Measurements from ENCODE around the gene RNF207. TPM values are rescaled to one million over a fixed set of nuclear protein-coding genes. Genes with fewer than 3 reads are reported as not detected.

RNF207 gene
- total and polyA plus RNA-seq, 3 experiments from 2014 or later: 0.22 to 12.8 (median 10.8) TPM

- H3K36me3 ChIP-seq (ENCODE audit: insufficient read depth, low read length): no peaks in the 10 kb centered on the region
- H3K4me3 Mint-ChIP-seq: peak overlapping the region; percentile 20 to 59 (median 44)
- peak overlapping the region; percentile 51 for H3K27ac ChIP-seq (ENCODE audit: low read depth, low read length)
- H3K36me3 Mint-ChIP-seq: no peaks in the 10 kb centered on the region
- H3K27me3 ChIP-seq (ENCODE audit: insufficient read depth, low read length, poor library complexity, severe bottlenecking): peaks cover 12% of the 10 kb centered on the region
- H3K27ac Mint-ChIP-seq: peak overlapping the region in 1 of 8 donors; percentile 68
- peaks cover 12% of the 10 kb centered on the region for H3K4me1 ChIP-seq (ENCODE audit: insufficient read depth, low read length)
- H3K9me3 ChIP-seq (ENCODE audit: low read length): no peaks in the 10 kb centered on the region
- ChIA-PET CTCF (interaction anchor here (1.0 to 1.1 kb wide), 2 partner anchors 9 to 36 kb away, joined by 3 read pairs; no protein-coding TSS in a partner anchor), POLR2A (no interaction called here)
- H3K27me3 Mint-ChIP-seq: peaks cover 4 to 12% of the 10 kb centered on the region in 2 donors
- H3K9me3 Mint-ChIP-seq: no peaks in the 10 kb centered on the region
- H3K4me1 Mint-ChIP-seq: peaks cover 0 to 17% (median 4%) of the 10 kb centered on the region in 3 donors
- no peak for DNase-seq
- H3K4me3 ChIP-seq (ENCODE audit: low read length): no peak overlapping the region
Measured at GRCh38 chr1:6208723-6209660, 3.1 kb downstream of the RNF207 start.

GRCh38 chr1:6209661-6210580 is 4.0 kb downstream of the RNF207 start:
- Mint-ChIP-seq H3K9me3 (no peaks in the 10 kb centered on the region), H3K4me3 (peak overlapping the region in 5 of 7 donors; percentile 38 to 59 (median 52)), H3K27ac (peak overlapping the region in 1 of 8 donors; percentile 68), H3K36me3 (no peaks in the 10 kb centered on the region), H3K27me3 (peaks cover 4 to 12% of the 10 kb centered on the region in 2 donors), H3K4me1 (peaks cover 0 to 14% (median 2%) of the 10 kb centered on the region in 3 donors)
- no peak for DNase-seq
- ChIA-PET POLR2A (no interaction called here), CTCF (interaction anchor here (1.1 kb wide), 1 partner anchor 35 kb away, joined by 3 read pairs; no protein-coding TSS in a partner anchor)
- H3K4me3 ChIP-seq (ENCODE audit: low read length): no peak overlapping the region
- no peaks in the 10 kb centered on the region for H3K9me3 ChIP-seq (ENCODE audit: low read length)
- H3K27me3 ChIP-seq (ENCODE audit: insufficient read depth, low read length, poor library complexity, severe bottlenecking): peaks cover 10% of the 10 kb centered on the region
- no peaks in the 10 kb centered on the region for H3K36me3 ChIP-seq (ENCODE audit: insufficient read depth, low read length)
- peaks cover 9% of the 10 kb centered on the region for H3K4me1 ChIP-seq (ENCODE audit: insufficient read depth, low read length)
- H3K27ac ChIP-seq (ENCODE audit: low read depth, low read length): peak overlapping the region; percentile 51

GRCh38 chr1:6210591-6211355 is 4.9 kb downstream of the RNF207 start:
- Mint-ChIP-seq H3K9me3 (peaks cover 0 to 2% (median 0%) of the 10 kb centered on the region in 5 donors), H3K27me3 (peaks cover 4 to 16% of the 10 kb centered on the region in 2 donors), H3K27ac (no peak overlapping the region), H3K4me3 (no peak overlapping the region), H3K36me3 (no peaks in the 10 kb centered on the region), H3K4me1 (peaks cover 0 to 10% (median 2%) of the 10 kb centered on the region in 3 donors)
- no peaks in the 10 kb centered on the region for H3K36me3 ChIP-seq (ENCODE audit: insufficient read depth, low read length)
- POLR2A ChIA-PET: no interaction called here
- CTCF ChIA-PET: no interaction called here
- H3K27ac ChIP-seq (ENCODE audit: low read depth, low read length): no peak overlapping the region
- no peak overlapping the region for H3K4me3 ChIP-seq (ENCODE audit: low read length)
- peaks cover 4% of the 10 kb centered on the region for H3K4me1 ChIP-seq (ENCODE audit: insufficient read depth, low read length)
- DNase-seq: no peak
- H3K27me3 ChIP-seq (ENCODE audit: insufficient read depth, low read length, poor library complexity, severe bottlenecking): peaks cover 8% of the 10 kb centered on the region
- no peaks in the 10 kb centered on the region for H3K9me3 ChIP-seq (ENCODE audit: low read length)

GRCh38 chr1:6211731-6212130 is 5.8 kb downstream of the RNF207 start:
- Histone ChIP-seq H3K27me3 (ENCODE audit: insufficient read depth, low read length, poor library complexity, severe bottlenecking) (peaks cover 4% of the 10 kb centered on the region), H3K36me3 (ENCODE audit: insufficient read depth, low read length) (no peaks in the 10 kb centered on the region), H3K4me3 (ENCODE audit: low read length) (no peak overlapping the region), H3K27ac (ENCODE audit: low read depth, low read length) (no peak overlapping the region), H3K4me1 (ENCODE audit: insufficient read depth, low read length) (peaks cover 4% of the 10 kb centered on the region), H3K9me3 (ENCODE audit: low read length) (no peaks in the 10 kb centered on the region)
- no peak overlapping the region for H3K4me3 Mint-ChIP-seq
- no peak overlapping the region for H3K27ac Mint-ChIP-seq
- peaks cover 0 to 2% (median 0%) of the 10 kb centered on the region in 5 donors for H3K9me3 Mint-ChIP-seq
- H3K27me3 Mint-ChIP-seq: peaks cover 2 to 14% of the 10 kb centered on the region in 2 donors
- peaks cover 0 to 7% (median 2%) of the 10 kb centered on the region in 3 donors for H3K4me1 Mint-ChIP-seq
- POLR2A ChIA-PET: no interaction called here
- no peak for DNase-seq
- H3K36me3 Mint-ChIP-seq: no peaks in the 10 kb centered on the region
- CTCF ChIA-PET: no interaction called here

GRCh38 chr1:6212193-6212959 is 6.5 kb downstream of the RNF207 start:
- ChIA-PET CTCF (no interaction called here), POLR2A (no interaction called here)
- Mint-ChIP-seq H3K27me3 (peaks cover 0 to 11% of the 10 kb centered on the region in 2 donors), H3K36me3 (no peaks in the 10 kb centered on the region), H3K9me3 (peaks cover 0 to 2% (median 0%) of the 10 kb centered on the region in 5 donors), H3K27ac (no peak overlapping the region), H3K4me3 (no peak overlapping the region), H3K4me1 (peaks cover 0 to 4% (median 0%) of the 10 kb centered on the region in 3 donors)
- no peak for DNase-seq
- Histone ChIP-seq H3K27me3 (ENCODE audit: insufficient read depth, low read length, poor library complexity, severe bottlenecking) (no peaks in the 10 kb centered on the region), H3K9me3 (ENCODE audit: low read length) (no peaks in the 10 kb centered on the region), H3K27ac (ENCODE audit: low read depth, low read length) (no peak overlapping the region), H3K4me1 (ENCODE audit: insufficient read depth, low read length) (peaks cover 4% of the 10 kb centered on the region), H3K4me3 (ENCODE audit: low read length) (no peak overlapping the region), H3K36me3 (ENCODE audit: insufficient read depth, low read length) (no peaks in the 10 kb centered on the region)

GRCh38 chr1:6218375-6219164 is 12.7 kb downstream of the RNF207 start:
- no peak overlapping the region for H3K4me3 Mint-ChIP-seq
- Histone ChIP-seq H3K9me3 (ENCODE audit: low read length) (no peaks in the 10 kb centered on the region), H3K27me3 (ENCODE audit: insufficient read depth, low read length, poor library complexity, severe bottlenecking) (no peaks in the 10 kb centered on the region), H3K4me1 (ENCODE audit: insufficient read depth, low read length) (no peaks in the 10 kb centered on the region), H3K4me3 (ENCODE audit: low read length) (no peak overlapping the region), H3K27ac (ENCODE audit: low read depth, low read length) (no peak overlapping the region), H3K36me3 (ENCODE audit: insufficient read depth, low read length) (no peaks in the 10 kb centered on the region)
- H3K27ac Mint-ChIP-seq: no peak overlapping the region
- H3K9me3 Mint-ChIP-seq: peaks cover 0 to 2% (median 0%) of the 10 kb centered on the region in 5 donors
- H3K4me1 Mint-ChIP-seq: no peaks in the 10 kb centered on the region
- no peak for DNase-seq
- POLR2A ChIA-PET: no interaction called here
- peaks cover 0 to 4% of the 10 kb centered on the region in 2 donors for H3K27me3 Mint-ChIP-seq
- CTCF ChIA-PET: no interaction called here
- peaks cover 0 to 16% (median 0%) of the 10 kb centered on the region in 3 donors for H3K36me3 Mint-ChIP-seq
